A673 (cell line): Measurements from ENCODE around the gene CPAMD8. TPM values are rescaled to one million over a fixed set of nuclear protein-coding genes. Genes with fewer than 3 reads are reported as not detected.

Experiments
- BruUV-seq: library from RNA; stranded (reverse); fragments of 400-500 nt; replicated peaks from 2 replicates; lab custom pipeline; 2021; lab: Mats Ljungman, UMichigan
- CTCF ChIA-PET: fragments of 300-600 bp; sonication (Branson Sonifier 250); formaldehyde crosslinking; loops from one replicate; lab custom pipeline; 2022; ENCODE audit warnings: antibody characterized with exemption; lab: Charles Lee
- POLR2A ChIA-PET: fragments of 300-600 bp; sonication (Branson Sonifier 250); formaldehyde crosslinking; loops from one replicate; lab custom pipeline; 2022; ENCODE audit warnings: antibody characterized with exemption; ENCODE audit not compliant: low non-redundant PET; lab: Charles Lee
- DNase-seq: peaks from one replicate; pipeline ENCODE4 v3.0.0-alpha.2; 2015; ENCODE audit warnings: low spot score
- H3K27ac ChIP-seq: fragments of 200-600 bp; sonication (generic); 2 replicates; pipeline ENCODE4 v1.5.1; 2016; ENCODE audit warnings: mixed run types, low read depth, mild to moderate bottlenecking, mixed read lengths, antibody characterized with exemption, low read length; ENCODE audit not compliant: poor library complexity, severe bottlenecking
- H3K27me3 ChIP-seq: fragments of 200-600 bp; sonication (generic); replicated peaks from 2 replicates; pipeline ENCODE4 v1.6.1; 2017; ENCODE audit warnings: mixed run types, low read depth, mild to moderate bottlenecking, mixed read lengths, antibody characterized with exemption, low read length; ENCODE audit not compliant: insufficient read depth, poor library complexity
- H3K36me3 ChIP-seq: fragments of 200-600 bp; sonication (generic); 2 replicates; pipeline ENCODE4 v1.6.1; 2016; ENCODE audit warnings: mixed run types, mild to moderate bottlenecking, mixed read lengths, antibody characterized with exemption, low read length; ENCODE audit not compliant: insufficient read depth, poor library complexity, severe bottlenecking
- H3K4me1 ChIP-seq: fragments of 200-600 bp; sonication (generic); 2 replicates; pipeline ENCODE4 v1.6.1; 2017; ENCODE audit warnings: mixed run types, mild to moderate bottlenecking, mixed read lengths, antibody characterized with exemption, low read length; ENCODE audit not compliant: insufficient read depth, poor library complexity, severe bottlenecking
- H3K4me3 ChIP-seq: fragments of 200-600 bp; sonication (generic); 2 replicates; pipeline ENCODE4 v1.5.1; 2016; ENCODE audit warnings: low read depth, mixed run types, mild to moderate bottlenecking, mixed read lengths, low read length; ENCODE audit not compliant: poor library complexity, severe bottlenecking
- H3K9me3 ChIP-seq: fragments of 200-600 bp; sonication (generic); 2 replicates; pipeline ENCODE4 v1.6.1; 2016; ENCODE audit warnings: mixed run types, low read depth, mild to moderate bottlenecking, mixed read lengths, antibody characterized with exemption, low read length; ENCODE audit not compliant: poor library complexity, severe bottlenecking
- EZH2 ChIP-seq: fragments of 200-600 bp; sonication (generic); IDR thresholded peaks from 2 replicates; pipeline ENCODE4 v1.6.1; 2017; ENCODE audit warnings: borderline replicate concordance, low read depth, mild to moderate bottlenecking, mixed read lengths, antibody characterized with exemption, low read length; ENCODE audit not compliant: poor library complexity, severe bottlenecking
- intact Hi-C: fragments of 100-400 bp; cut with micrococcal nuclease; formaldehyde crosslinking; loops from one replicate; pipeline ENCODE4 v1.10.0; 2022; ENCODE audit not compliant: unreplicated experiment
- total RNA-seq: library from RNA; stranded (reverse); gene quantifications from 2 replicates; pipeline ENCODE4 v1.2.3, GENCODE V29; 2021
- TF ChIP-seq, protein P1 (sequence below): fragments of 300-800, 200-600 bp; sonication (generic); conservative IDR thresholded peaks from 2 replicates; pipeline ENCODE4 v1.5.1; 2017; ENCODE audit warnings: low read depth, mild to moderate bottlenecking, antibody characterized with exemption, low read length, moderate library complexity, mixed read lengths

Gene CPAMD8
- total RNA-seq, 1 experiment from 2014 or later: 0.82 TPM

DNA sequence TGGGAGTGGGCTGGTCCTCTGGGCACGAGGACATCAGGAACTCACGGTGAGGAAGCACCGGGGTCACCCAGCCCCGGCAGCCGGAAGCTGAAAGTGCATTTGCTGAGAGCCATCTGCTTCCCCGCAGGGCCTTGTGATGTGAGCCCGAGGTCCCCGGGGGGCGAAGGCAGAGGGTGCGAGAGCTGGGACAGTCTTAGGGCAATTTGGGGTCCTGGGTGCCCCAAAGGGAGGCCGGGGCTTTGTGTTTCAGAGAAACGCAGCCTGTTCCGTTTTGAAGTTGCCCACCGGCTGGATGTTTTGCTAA is 133.0 kb downstream of the CPAMD8 start:
- intact Hi-C loops: no loop called here
- no peak overlapping the region for H3K4me3 ChIP-seq

DNA sequence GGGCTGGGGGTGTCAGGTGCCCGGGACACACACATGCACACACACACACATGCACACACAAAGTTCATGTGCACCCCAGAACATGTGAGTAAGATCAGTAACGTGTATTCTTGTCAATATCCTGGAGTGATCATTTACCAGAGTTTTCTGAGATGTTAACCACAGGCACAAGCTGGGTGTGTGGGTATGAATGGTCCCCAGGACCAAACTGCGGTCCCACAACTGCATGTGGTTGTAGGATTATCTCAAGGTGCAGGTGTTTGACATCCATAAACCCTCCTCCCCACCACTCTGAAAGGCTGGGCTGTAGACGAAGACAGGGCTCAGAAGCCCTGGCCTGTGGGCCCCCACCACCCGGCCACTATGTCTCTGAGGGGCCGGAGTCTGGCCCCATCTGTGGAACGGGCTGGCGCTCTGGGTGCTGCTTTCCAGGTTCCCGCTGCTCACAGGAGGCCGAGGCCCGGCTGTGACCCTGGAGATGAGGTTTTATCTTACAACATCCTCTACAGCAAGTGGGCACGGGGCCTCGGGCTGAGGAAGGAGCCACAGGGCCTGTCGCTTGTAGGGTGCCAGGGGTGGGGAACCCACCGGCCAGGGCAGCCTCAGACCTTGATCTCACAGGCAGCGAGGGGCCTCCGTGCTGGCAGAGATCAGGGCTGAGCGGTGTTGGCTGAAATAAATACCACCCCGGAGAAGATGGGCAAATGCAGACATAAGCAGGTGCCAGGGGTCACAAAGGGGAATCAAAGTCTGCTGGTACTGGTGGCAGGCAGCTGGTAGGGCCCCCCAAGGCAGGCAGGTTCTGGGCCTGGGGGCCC is 133.5 kb downstream of the CPAMD8 start:
- Histone ChIP-seq H3K4me1 (peaks cover 7% of the 10 kb centered on the region), H3K4me3 (no peak overlapping the region), H3K27me3 (no peaks in the 10 kb centered on the region), H3K9me3 (no peaks in the 10 kb centered on the region), H3K36me3 (no peaks in the 10 kb centered on the region), H3K27ac (no peak overlapping the region)
- ChIA-PET CTCF (no interaction called here), POLR2A (no interaction called here)
- DNase-seq: no peak
- BruUV-seq: no TSS peak
- TF ChIP-seq, protein P1, sequence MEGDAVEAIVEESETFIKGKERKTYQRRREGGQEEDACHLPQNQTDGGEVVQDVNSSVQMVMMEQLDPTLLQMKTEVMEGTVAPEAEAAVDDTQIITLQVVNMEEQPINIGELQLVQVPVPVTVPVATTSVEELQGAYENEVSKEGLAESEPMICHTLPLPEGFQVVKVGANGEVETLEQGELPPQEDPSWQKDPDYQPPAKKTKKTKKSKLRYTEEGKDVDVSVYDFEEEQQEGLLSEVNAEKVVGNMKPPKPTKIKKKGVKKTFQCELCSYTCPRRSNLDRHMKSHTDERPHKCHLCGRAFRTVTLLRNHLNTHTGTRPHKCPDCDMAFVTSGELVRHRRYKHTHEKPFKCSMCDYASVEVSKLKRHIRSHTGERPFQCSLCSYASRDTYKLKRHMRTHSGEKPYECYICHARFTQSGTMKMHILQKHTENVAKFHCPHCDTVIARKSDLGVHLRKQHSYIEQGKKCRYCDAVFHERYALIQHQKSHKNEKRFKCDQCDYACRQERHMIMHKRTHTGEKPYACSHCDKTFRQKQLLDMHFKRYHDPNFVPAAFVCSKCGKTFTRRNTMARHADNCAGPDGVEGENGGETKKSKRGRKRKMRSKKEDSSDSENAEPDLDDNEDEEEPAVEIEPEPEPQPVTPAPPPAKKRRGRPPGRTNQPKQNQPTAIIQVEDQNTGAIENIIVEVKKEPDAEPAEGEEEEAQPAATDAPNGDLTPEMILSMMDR: no peak
- TF ChIP-seq EZH2: no peak
- intact Hi-C loops: no loop called here

More for the DNA sequence above, 133.0 kb downstream of the CPAMD8 start:
- H3K27me3 ChIP-seq: no peaks in the 10 kb centered on the region
- peaks cover 11% of the 10 kb centered on the region for H3K4me1 ChIP-seq
- H3K9me3 ChIP-seq: no peaks in the 10 kb centered on the region
- H3K27ac ChIP-seq: no peak overlapping the region
- POLR2A ChIA-PET: no interaction called here
- BruUV-seq: no TSS peak
- DNase-seq: no peak
- TF ChIP-seq, protein P1: no peak
- no peak for TF ChIP-seq EZH2
- H3K36me3 ChIP-seq: no peaks in the 10 kb centered on the region
- CTCF ChIA-PET: no interaction called here

DNA sequence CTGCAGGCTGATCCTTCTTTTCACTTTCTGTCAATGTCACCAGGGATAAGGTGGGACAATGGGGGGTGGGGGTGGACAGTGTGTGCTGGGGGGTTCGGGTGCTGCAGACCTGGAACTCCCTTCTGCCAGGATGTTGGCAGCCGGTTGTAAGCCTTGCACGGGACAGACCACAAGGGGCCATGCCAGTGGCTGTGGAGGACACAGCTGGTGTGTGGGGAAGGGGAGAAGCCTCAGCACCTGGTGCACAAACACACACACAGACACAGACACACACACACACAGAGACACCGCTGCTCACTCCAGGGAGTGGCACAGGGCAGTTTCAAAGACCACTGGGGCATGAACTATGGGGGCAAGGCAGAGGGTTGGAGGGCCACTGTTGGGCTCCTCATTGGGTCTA is 134.2 kb downstream of the CPAMD8 start:
- no peak for DNase-seq
- H3K27me3 ChIP-seq: no peaks in the 10 kb centered on the region
- POLR2A ChIA-PET: interaction anchor here (0.5 kb wide), 1 partner anchor 127 kb away, joined by 3 read pairs; no protein-coding TSS in a partner anchor
- no peaks in the 10 kb centered on the region for H3K36me3 ChIP-seq
- BruUV-seq: no TSS peak
- CTCF ChIA-PET: no interaction called here
- H3K4me3 ChIP-seq: no peak overlapping the region
- intact Hi-C loops: no loop called here
- no peak overlapping the region for H3K27ac ChIP-seq
- no peak for TF ChIP-seq EZH2
- H3K4me1 ChIP-seq: peaks cover under 1% of the 10 kb centered on the region
- no peaks in the 10 kb centered on the region for H3K9me3 ChIP-seq
